AG04449 (cell line): ENCODE results near the gene OTOR.
A peak's percentile ranks its signal among the peaks of the same experiment; 100 is the strongest.

ENCODE experiments used
- CTCF ChIA-PET: fragments of 350-600 bp; formaldehyde crosslinking; extraction: SDS; loops from one replicate; lab custom pipeline; 2021; ENCODE audit warnings: antibody characterized with exemption; lab: Yijun Ruan, JAX
- POLR2A ChIA-PET: fragments of 400-600, 350-600 bp; formaldehyde crosslinking; extraction: SDS; loops from one replicate; lab custom pipeline; 2020; ENCODE audit warnings: antibody characterized with exemption, inconsistent platforms; lab: Yijun Ruan, JAX
- DNase-seq: peaks from one replicate; pipeline ENCODE4 v3.0.0-alpha.2; 2010; ENCODE audit warnings: low read depth, low spot score
- H3K4me3 ChIP-seq: 2 replicates; pipeline ENCODE4 v1.5.1; 2011; ENCODE audit warnings: low read depth, mild to moderate bottlenecking, control low read depth, low read length
- CTCF ChIP-seq: IDR thresholded peaks from one replicate; pipeline ENCODE4 v1.5.1; 2011; ENCODE audit warnings: mild to moderate bottlenecking, moderate library complexity, low read length, control low read depth, inconsistent platforms; ENCODE audit not compliant: insufficient read depth; ENCODE audit errors: missing control alignments

The OTOR gene

DNA sequence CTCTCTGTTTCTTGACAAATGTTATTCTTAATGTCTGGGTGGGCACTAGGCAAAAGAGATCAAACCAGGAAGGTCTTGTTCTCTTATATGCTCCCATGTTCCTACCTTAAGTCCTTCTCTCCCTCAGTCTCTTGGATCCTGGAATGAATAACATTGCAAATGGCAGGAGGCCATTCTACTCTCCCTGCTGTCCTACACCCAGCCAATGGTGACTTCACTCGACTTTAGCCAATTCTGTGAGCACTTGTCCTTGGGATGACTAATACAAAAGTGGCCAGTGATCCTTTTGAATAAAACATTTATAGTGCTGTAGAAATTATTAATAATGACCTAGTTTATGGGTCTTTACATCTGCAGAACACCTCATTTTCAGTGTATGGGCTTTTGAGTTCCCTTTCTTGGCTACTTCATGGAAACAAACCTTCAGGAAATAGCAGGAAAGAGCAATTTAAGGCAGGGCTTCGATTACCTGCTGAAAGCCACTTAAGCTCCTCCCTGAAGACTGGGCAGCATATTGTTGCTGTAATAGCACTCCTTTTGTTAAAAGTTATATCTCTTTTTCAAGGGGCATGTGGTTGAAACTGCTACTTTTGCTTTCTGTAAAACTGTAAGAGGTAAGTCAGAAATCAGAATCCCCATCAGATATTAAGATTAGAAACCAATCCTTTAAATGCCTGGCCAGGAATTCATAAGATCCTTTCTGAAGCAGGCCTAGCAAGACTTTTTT is 10.5 kb downstream of the OTOR start:
- ChIA-PET POLR2A (no interaction called here), CTCF (interaction anchor here (3.3 kb wide), 1 partner anchor 243 kb away, joined by 25 read pairs; no protein-coding TSS in a partner anchor)
- H3K4me3 ChIP-seq, result no peak overlapping the region
- TF ChIP-seq CTCF, result no peak
- DNase-seq, result no peak

- TF ChIP-seq CTCF, result no peak
- ChIA-PET CTCF (interaction anchor here (2.2 to 3.3 kb wide), 2 partner anchors 20 to 243 kb away, joined by 7 to 25 read pairs; no protein-coding TSS in a partner anchor), POLR2A (no interaction called here)
- no peak for DNase-seq
- H3K4me3 ChIP-seq, result no peak overlapping the region
Observed at GRCh38 chr20:16759181-16759563, 11.0 kb downstream of the OTOR start.

- ChIA-PET POLR2A (no interaction called here), CTCF (interaction anchor here (0.7 to 3.3 kb wide), 13 partner anchors 8 to 1021 kb away, joined by 3 to 25 read pairs (median 4); partner anchors contain the start of gene OTOR)
- TF ChIP-seq CTCF, result no peak
- no peak for DNase-seq
- no peak overlapping the region for H3K4me3 ChIP-seq
Observed at GRCh38 chr20:16760431-16761304, 12.5 kb downstream of the OTOR start.

GRCh38 chr20:16761305-16761829 is 13.2 kb downstream of the OTOR start:
- POLR2A ChIA-PET, result no interaction called here
- no peak overlapping the region for H3K4me3 ChIP-seq
- DNase-seq, result peak; percentile 19
- CTCF ChIA-PET, result interaction anchor here (0.7 to 3.3 kb wide), 13 partner anchors 9 to 1022 kb away, joined by 3 to 25 read pairs (median 4); partner anchors contain the start of gene OTOR
- TF ChIP-seq CTCF, result peak; percentile 59

DNA sequence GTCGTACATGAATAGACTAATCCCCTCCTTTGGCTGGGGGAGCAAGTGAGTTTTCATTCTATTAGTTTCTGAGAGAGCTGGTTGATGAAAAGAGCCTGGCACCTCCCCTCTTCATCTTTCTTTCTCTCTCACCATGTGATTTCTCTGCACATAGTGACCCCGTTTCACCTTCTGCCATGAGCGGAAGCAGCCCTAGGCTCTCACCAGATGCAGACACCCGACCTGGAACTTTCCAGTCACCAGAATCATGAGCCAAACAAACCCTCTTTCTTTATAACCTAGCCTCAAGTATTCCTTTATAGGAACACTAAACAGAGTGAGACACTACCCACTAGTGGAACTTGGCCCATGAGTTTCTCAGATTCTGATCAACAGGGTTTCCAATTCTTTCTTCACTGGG is 16.4 kb downstream of the OTOR start:
- ChIA-PET CTCF (interaction anchor here (1.0 to 1.2 kb wide), 2 partner anchors 37 to 41 kb away, joined by 3 read pairs; no protein-coding TSS in a partner anchor), POLR2A (no interaction called here)
- H3K4me3 ChIP-seq, result no peak overlapping the region
- TF ChIP-seq CTCF, result no peak
- DNase-seq, result no peak

GRCh38 chr20:16771213-16771612 is 23.1 kb downstream of the OTOR start:
- no peak overlapping the region for H3K4me3 ChIP-seq
- no peak for TF ChIP-seq CTCF
- POLR2A ChIA-PET, result no interaction called here
- no peak for DNase-seq
- CTCF ChIA-PET, result interaction anchor here (2.1 kb wide), 1 partner anchor 10 kb away, joined by 7 read pairs; no protein-coding TSS in a partner anchor
